ENCODE results near the gene KCNH1.

Gene KCNH1

DNA sequence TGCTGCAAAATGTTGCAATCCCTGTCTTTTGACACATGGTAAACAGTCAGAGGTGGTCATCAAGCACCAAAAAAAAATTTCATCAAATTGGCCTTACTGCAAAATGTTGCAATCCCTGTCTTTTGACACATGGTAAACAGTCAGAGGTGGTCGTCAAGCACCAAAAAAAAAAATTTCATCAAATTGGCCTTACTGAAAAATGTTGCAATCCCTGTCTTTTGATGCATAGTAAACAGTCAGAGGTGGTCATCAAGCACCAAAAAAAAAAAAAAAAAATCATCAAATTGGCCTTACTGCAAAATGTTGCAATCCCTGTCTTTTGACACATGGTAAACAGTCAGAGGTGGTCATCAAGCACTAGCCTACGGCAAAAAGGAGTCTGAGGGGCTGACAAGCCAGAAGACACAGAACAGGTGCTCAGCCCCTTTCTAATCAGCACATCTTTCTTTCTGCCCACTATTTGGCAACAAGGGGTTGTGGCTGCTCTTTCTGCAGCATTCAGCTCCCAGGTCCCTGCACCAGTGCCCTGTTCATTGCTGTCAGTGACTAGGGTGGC lies 223.8 kb downstream of the KCNH1 start:
- H3K4me3 ChIP-seq (ENCODE audit: low read length) = no peak overlapping the region

DNA sequence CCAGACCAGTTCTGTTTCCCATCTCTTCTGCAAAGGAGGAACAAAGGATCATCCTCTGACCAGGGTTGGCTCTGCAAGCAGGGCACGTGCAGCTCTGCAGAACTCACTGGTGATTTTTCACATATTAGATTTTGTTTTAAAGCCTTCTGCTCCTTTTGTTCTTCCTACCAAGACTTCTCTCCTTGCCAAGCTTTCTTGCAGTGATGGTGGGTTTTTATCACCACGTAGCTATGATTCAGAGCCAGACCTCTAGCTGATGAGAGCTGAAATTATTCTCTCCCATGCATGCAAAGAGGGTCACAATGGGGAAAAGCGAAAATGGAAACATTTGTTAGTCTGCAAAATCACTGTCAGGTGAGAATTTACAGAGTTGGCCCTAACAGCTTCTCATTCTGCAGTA lies 225.2 kb downstream of the KCNH1 start:
- Histone ChIP-seq H3K9me3 (ENCODE audit: control insufficient read depth, low read length) (no peaks in the 10 kb centered on the region), H3K27me3 (ENCODE audit: control insufficient read depth, insufficient read depth, low read length) (no peaks in the 10 kb centered on the region), H3K4me3 (ENCODE audit: low read length) (no peak overlapping the region), H3K4me1 (ENCODE audit: control insufficient read depth, insufficient read depth, low read length) (no peaks in the 10 kb centered on the region), H3K9ac (ENCODE audit: low read length) (no peak overlapping the region), H3K36me3 (ENCODE audit: control insufficient read depth, insufficient read depth, low read length) (no peaks in the 10 kb centered on the region)

More for the DNA sequence above, 223.8 kb downstream of the KCNH1 start:
- no peaks in the 10 kb centered on the region for H3K27me3 ChIP-seq (ENCODE audit: control insufficient read depth, insufficient read depth, low read length)
- no peaks in the 10 kb centered on the region for H3K36me3 ChIP-seq (ENCODE audit: control insufficient read depth, insufficient read depth, low read length)
- no peaks in the 10 kb centered on the region for H3K4me1 ChIP-seq (ENCODE audit: control insufficient read depth, insufficient read depth, low read length)
- H3K9me3 ChIP-seq (ENCODE audit: control insufficient read depth, low read length) = no peaks in the 10 kb centered on the region
- H3K9ac ChIP-seq (ENCODE audit: low read length) = no peak overlapping the region

DNA sequence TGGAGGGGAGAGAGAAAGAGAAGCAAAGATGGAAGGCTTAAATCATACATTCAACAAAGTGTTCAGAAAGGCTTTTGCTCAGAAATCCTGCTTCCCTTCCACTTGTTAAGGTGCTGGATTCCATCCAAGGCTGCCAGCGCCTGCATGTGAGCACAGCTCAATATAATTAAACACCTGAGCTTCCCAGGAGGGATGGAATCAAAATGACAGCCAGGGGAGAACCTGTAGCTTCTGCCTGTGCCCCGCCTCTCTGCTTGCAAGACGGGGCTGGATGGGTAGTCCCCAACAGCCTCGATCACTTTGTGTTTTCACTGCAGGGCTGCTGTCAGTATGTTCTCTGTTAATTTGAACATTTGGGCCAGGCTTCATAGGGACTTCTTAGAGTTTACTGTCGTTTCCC lies 225.7 kb downstream of the KCNH1 start:
- no peaks in the 10 kb centered on the region for H3K4me1 ChIP-seq (ENCODE audit: control insufficient read depth, insufficient read depth, low read length)
- H3K27me3 ChIP-seq (ENCODE audit: control insufficient read depth, insufficient read depth, low read length) = no peaks in the 10 kb centered on the region
- no peaks in the 10 kb centered on the region for H3K9me3 ChIP-seq (ENCODE audit: control insufficient read depth, low read length)
- no peak overlapping the region for H3K4me3 ChIP-seq (ENCODE audit: low read length)
- no peak overlapping the region for H3K9ac ChIP-seq (ENCODE audit: low read length)
- H3K36me3 ChIP-seq (ENCODE audit: control insufficient read depth, insufficient read depth, low read length) = no peaks in the 10 kb centered on the region

DNA sequence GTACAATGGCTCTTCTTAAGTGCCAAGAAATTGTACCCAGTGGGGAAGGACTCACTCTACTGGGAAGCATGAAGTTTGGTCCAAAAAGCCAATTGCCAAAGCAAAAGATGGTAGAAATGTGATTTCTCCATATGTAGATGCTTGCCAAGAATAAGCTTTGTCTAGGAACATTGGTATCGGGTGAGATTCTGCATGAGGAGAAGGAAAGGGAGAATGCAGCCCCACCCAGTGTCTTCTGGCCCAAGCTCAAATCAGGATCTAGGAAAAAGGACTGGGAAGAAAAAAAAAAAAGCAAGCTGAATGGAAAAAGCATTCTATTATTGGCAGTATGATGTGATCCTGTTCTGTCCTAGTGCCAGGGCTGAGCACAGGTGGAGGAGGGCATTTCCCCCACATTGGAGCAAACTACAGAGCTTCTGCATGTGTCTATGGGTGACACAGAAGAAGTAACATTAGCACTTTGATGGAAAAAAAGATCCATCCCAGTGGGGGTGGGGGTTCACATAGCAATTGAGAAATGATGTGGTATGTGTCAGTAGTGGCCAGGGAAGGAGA lies 226.6 kb downstream of the KCNH1 start:
- Histone ChIP-seq H3K9ac (ENCODE audit: low read length) (no peak overlapping the region), H3K36me3 (ENCODE audit: control insufficient read depth, insufficient read depth, low read length) (no peaks in the 10 kb centered on the region), H3K27me3 (ENCODE audit: control insufficient read depth, insufficient read depth, low read length) (no peaks in the 10 kb centered on the region), H3K9me3 (ENCODE audit: control insufficient read depth, low read length) (no peaks in the 10 kb centered on the region), H3K4me1 (ENCODE audit: control insufficient read depth, insufficient read depth, low read length) (no peaks in the 10 kb centered on the region), H3K4me3 (ENCODE audit: low read length) (no peak overlapping the region)

DNA sequence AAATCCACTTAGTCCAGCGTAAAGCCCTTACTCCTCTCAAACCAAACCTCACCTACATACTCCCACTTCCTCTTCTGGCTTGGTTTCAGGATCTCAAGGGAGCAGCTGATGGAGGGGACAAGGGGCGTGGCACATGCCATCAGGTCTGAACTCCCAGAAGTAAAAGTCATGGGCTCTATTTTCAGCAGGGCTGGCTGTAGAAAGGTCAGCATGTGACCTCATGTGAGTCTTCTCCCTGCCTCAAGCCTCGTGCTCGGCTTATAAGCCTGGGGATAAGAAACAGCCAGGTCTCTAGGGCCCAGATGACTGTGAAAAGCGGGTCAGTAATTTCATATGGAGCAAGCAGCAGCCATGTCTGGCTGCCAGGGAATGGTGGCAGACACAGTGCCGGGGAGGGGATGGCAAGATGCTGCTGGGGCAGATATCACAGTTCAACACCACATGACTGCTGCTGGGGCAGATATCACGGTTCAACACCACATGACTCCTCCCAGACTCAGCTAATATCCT lies 227.9 kb downstream of the KCNH1 start:
- H3K36me3 ChIP-seq (ENCODE audit: control insufficient read depth, insufficient read depth, low read length) = no peaks in the 10 kb centered on the region
- H3K9ac ChIP-seq (ENCODE audit: low read length) = no peak overlapping the region
- H3K4me3 ChIP-seq (ENCODE audit: low read length) = no peak overlapping the region
- no peaks in the 10 kb centered on the region for H3K27me3 ChIP-seq (ENCODE audit: control insufficient read depth, insufficient read depth, low read length)
- H3K4me1 ChIP-seq (ENCODE audit: control insufficient read depth, insufficient read depth, low read length) = no peaks in the 10 kb centered on the region
- no peaks in the 10 kb centered on the region for H3K9me3 ChIP-seq (ENCODE audit: control insufficient read depth, low read length)

DNA sequence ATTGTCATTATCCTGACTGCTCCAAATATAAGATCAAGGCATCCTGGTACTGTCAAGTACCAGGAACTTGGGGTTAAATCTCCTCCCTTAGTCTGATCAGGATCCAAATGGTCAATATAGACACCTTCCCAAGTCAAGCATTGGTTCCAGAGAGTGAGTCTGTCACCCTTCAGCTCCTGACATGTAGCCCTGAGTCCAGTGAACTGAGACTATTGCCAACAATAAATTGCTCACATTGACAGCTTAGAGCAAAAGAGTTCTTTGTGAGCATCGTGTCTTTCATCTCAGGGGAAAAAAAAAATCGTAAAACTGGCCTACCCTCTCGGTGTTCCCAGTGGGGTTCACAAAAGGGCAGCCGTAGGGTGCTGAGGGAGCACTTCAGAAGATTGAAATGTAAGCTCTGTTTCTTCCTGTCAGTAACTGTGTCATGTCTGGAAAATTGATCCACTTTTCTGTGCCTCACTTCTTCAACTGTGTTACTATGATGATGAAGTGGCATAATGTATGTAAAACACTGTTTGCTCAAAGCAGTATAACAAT lies 228.5 kb downstream of the KCNH1 start:
- Histone ChIP-seq H3K36me3 (ENCODE audit: control insufficient read depth, insufficient read depth, low read length) (no peaks in the 10 kb centered on the region), H3K4me1 (ENCODE audit: control insufficient read depth, insufficient read depth, low read length) (no peaks in the 10 kb centered on the region), H3K4me3 (ENCODE audit: low read length) (no peak overlapping the region), H3K9me3 (ENCODE audit: control insufficient read depth, low read length) (no peaks in the 10 kb centered on the region), H3K9ac (ENCODE audit: low read length) (no peak overlapping the region), H3K27me3 (ENCODE audit: control insufficient read depth, insufficient read depth, low read length) (no peaks in the 10 kb centered on the region)

DNA sequence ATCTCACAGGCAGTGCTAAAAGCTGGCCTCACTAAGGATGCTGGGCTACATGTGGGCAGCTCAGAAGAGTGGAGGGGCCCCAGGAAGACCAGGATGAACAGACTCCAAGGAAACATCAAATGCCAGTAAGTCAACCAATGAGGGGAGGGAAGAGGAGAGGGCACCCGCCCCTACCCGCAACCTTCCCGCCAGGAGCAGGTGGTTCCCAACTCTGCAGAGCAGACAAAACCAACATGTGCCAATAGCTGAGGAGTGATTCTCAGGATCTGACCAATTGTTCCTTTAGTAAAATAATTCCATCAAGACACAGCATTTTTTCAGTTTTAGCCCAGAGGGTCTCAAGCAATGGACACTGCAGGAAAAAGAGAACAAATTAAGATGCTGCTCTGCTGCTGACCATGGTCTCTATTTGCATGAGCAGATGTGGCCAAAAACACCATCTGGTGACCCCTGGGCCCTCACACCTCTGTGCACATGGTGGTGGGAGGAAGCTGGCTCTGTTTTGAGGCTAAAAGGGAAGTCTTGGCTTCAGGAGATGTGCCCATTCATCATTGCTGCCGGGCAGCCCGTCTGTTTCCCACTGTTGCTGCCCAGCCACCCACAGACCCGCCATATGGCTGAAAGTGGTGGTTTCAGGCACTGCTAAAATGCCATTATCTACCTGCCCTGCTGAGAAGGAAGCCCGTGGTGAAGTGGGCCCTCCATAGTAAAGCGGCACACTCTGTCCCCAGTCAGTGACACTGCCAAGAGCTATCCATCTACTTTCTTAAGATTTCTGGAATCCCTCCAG lies 231.8 kb downstream of the KCNH1 start:
- Histone ChIP-seq H3K27me3 (ENCODE audit: control insufficient read depth, insufficient read depth, low read length) (no peaks in the 10 kb centered on the region), H3K4me3 (ENCODE audit: low read length) (no peak overlapping the region), H3K36me3 (ENCODE audit: control insufficient read depth, insufficient read depth, low read length) (no peaks in the 10 kb centered on the region), H3K9ac (ENCODE audit: low read length) (no peak overlapping the region), H3K4me1 (ENCODE audit: control insufficient read depth, insufficient read depth, low read length) (no peaks in the 10 kb centered on the region), H3K9me3 (ENCODE audit: control insufficient read depth, low read length) (no peaks in the 10 kb centered on the region)

DNA sequence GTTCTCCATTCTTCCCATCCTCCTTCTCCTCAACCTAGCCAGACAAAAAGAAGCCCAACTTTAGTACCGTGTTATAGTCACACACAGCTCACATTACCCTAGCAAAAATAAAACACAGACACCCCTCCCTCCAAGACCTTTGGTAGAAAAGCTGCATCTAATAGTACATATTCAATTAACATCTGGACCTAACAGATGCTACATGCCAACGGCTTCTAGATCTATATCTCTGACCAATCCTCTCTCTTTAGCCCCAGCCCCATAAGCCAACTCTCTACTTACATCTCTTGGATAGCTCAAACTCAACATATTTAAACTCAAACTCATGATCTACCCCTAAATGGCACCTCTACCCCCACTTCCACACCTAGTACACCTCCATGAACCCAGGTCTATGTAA lies 233.1 kb downstream of the KCNH1 start:
- Histone ChIP-seq H3K36me3 (ENCODE audit: control insufficient read depth, insufficient read depth, low read length) (no peaks in the 10 kb centered on the region), H3K9me3 (ENCODE audit: control insufficient read depth, low read length) (no peaks in the 10 kb centered on the region), H3K27me3 (ENCODE audit: control insufficient read depth, insufficient read depth, low read length) (no peaks in the 10 kb centered on the region), H3K4me1 (ENCODE audit: control insufficient read depth, insufficient read depth, low read length) (no peaks in the 10 kb centered on the region), H3K9ac (ENCODE audit: low read length) (no peak overlapping the region), H3K4me3 (ENCODE audit: low read length) (no peak overlapping the region)

DNA sequence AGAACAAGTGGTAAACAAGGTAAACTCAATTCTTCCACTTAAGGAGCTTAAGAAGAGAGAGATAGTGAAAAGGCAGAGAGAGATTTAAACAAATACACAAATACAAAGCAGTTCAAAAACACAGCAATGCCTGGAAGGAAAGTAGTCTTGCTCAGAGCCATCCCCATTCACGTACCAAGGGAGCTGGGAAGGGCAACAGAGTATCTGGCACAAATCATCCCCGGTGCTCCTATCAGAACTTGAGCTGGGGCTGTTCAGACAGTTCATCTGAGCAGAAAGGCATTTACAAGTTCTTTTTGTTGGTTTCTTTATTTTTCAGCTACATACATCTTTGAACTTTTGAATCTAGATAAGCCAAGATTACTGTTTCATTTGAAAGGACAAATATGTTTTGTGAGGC lies 233.9 kb downstream of the KCNH1 start:
- H3K36me3 ChIP-seq (ENCODE audit: control insufficient read depth, insufficient read depth, low read length) = no peaks in the 10 kb centered on the region
- no peak overlapping the region for H3K9ac ChIP-seq (ENCODE audit: low read length)
- H3K27me3 ChIP-seq (ENCODE audit: control insufficient read depth, insufficient read depth, low read length) = no peaks in the 10 kb centered on the region
- H3K4me3 ChIP-seq (ENCODE audit: low read length) = no peak overlapping the region
- no peaks in the 10 kb centered on the region for H3K9me3 ChIP-seq (ENCODE audit: control insufficient read depth, low read length)
- H3K4me1 ChIP-seq (ENCODE audit: control insufficient read depth, insufficient read depth, low read length) = no peaks in the 10 kb centered on the region

DNA sequence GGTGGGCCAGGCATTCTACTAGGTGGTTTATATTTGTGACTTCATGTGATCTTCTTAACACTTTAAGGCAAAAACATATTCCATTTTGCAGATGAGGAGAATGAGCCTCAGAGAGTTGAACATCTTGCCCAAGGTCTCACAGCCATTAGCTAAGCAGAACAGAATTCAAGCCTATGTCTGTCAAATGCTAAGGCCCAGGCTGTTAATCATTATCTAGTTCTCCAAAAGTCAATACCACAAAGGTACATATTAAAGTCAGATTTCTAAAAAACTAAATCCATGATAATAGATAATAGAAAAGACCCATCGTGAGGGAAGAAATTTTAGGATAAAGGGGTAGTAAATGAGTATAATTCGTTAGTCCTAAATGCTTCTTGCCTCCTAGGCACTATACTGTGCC lies 234.3 kb downstream of the KCNH1 start:
- Histone ChIP-seq H3K4me3 (ENCODE audit: low read length) (no peak overlapping the region), H3K27me3 (ENCODE audit: control insufficient read depth, insufficient read depth, low read length) (no peaks in the 10 kb centered on the region), H3K9me3 (ENCODE audit: control insufficient read depth, low read length) (no peaks in the 10 kb centered on the region), H3K4me1 (ENCODE audit: control insufficient read depth, insufficient read depth, low read length) (no peaks in the 10 kb centered on the region), H3K36me3 (ENCODE audit: control insufficient read depth, insufficient read depth, low read length) (no peaks in the 10 kb centered on the region), H3K9ac (ENCODE audit: low read length) (no peak overlapping the region)

DNA sequence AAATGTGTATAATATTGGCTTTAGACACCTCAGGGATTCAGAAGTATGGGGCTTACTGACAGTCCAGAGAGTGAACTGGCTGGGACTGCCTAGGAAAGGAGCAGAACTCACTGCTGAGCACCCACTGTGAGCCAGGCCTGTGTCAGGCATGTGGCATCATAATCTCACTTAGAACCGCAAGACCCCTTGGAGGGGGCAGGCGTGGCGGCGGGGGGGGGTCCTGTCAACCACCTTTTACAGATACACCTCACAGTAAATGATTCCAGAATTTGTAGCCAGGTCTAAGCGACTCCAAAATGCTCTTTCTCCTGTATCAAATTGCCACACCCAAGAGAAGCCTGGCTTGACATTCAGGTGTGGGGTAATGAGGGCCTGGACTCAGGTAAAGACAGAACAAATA lies 235.5 kb downstream of the KCNH1 start:
- Histone ChIP-seq H3K27me3 (ENCODE audit: control insufficient read depth, insufficient read depth, low read length) (no peaks in the 10 kb centered on the region), H3K9ac (ENCODE audit: low read length) (no peak overlapping the region), H3K4me3 (ENCODE audit: low read length) (no peak overlapping the region), H3K4me1 (ENCODE audit: control insufficient read depth, insufficient read depth, low read length) (no peaks in the 10 kb centered on the region), H3K36me3 (ENCODE audit: control insufficient read depth, insufficient read depth, low read length) (no peaks in the 10 kb centered on the region), H3K9me3 (ENCODE audit: control insufficient read depth, low read length) (no peaks in the 10 kb centered on the region)

DNA sequence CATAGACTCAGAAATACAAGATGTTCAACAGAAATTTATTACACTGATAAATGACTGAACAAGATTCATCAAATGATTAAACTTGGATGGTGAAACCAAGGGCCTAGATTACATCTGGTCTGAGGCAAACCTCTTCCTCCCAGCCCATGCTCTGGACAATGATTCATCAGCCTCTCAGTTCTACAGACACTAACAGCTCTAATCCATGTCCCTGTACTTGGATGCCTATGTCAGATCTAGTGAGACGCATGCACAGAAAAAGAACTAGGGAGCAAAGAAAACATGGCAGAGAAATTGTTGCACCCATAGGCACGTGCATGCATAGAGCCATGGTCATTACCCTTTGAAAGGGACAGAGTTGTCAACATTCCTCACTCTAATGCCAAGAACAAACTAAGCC lies 250.1 kb downstream of the KCNH1 start:
- Histone ChIP-seq H3K9ac (ENCODE audit: low read length) (no peak overlapping the region), H3K27me3 (ENCODE audit: control insufficient read depth, insufficient read depth, low read length) (no peaks in the 10 kb centered on the region), H3K9me3 (ENCODE audit: control insufficient read depth, low read length) (no peaks in the 10 kb centered on the region), H3K36me3 (ENCODE audit: control insufficient read depth, insufficient read depth, low read length) (no peaks in the 10 kb centered on the region), H3K4me1 (ENCODE audit: control insufficient read depth, insufficient read depth, low read length) (no peaks in the 10 kb centered on the region), H3K4me3 (ENCODE audit: low read length) (no peak overlapping the region)
